Stimulated activated CD8-positive, alpha-beta memory T cell treated with anti-CD3 and anti-CD28 coated beads, Interleukin-12 subunit alpha, Interleukin-12 subunit beta, amount 100 ng/mL, for 24 hours (primary cell): ENCODE measurements around the gene SLC25A21.
"Not testable (repeated sequence)": the region's sequence is repeated elsewhere in the genome, so short reads cannot be mapped to it uniquely, and the experiment has no call there.

ENCODE experiments used
- DNase-seq: peaks from one replicate; pipeline ENCODE4 v3.0.0-alpha.2; 2020; ENCODE audit errors: extremely low read depth

SLC25A21 gene

GRCh38 chr14:37186865-37187264 is 14.5 kb upstream of the SLC25A21 start:
- DNase-seq = no peak

DNA sequence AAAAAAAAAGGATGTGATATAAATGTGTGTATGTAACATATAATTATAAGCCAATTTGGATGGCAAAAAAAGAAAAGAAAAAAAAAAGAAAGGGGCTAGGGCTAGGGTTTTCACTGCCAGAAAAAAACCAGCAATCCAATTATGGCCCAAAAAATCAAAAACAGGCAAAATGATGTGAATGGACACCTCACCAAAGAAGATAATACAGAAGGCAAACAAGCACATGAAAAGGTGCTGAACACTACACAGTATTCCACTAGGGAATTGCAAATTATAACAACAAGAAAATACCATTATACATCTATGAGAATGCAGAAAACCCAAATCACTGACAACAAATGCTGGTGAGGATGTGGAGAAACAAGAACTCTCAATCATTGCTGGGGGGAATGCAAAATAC is 13.3 kb upstream of the SLC25A21 start:
- no peak for DNase-seq

DNA sequence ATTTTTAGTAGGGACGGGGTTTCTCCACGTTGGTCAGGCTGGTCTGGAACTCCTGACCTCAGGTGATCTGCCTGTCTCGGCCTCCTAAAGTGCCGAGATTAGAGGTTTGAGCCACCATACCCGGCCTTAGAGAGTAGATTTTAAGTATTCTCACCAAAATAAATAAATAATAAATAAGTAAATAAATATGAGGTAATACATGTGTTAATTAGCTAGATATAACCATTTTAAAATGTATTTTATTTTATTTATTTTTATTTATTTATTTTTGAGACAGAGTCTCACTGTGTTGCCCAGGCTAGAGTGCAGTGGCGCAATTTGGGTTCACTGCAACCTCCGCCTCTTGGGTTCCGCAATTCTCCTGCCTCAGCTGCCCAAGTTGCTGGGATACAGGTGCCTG is 12.1 kb upstream of the SLC25A21 start:
- not testable (repeated sequence) for DNase-seq

DNA sequence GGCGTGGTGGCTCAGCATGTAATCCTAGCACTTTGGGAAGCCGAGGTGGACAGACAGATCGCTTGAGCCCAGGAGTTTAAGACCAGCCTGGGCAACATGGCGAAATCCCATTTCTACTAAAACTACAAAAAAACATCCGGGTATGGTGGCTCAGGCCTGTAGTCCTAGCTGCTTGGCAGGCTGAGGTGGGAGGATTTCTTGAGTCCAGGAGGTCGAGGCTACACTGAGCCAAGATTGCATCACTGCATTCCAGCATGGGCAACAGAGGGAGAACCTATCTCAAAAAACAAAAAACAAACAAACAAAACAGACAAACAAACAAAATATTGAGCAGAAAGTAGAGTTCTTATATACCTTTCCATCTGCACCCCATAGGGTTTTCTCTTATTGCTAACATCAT is 9.0 kb upstream of the SLC25A21 start:
- no peak for DNase-seq

GRCh38 chr14:37180886-37181285 is 8.5 kb upstream of the SLC25A21 start:
- not testable (repeated sequence) for DNase-seq

DNA sequence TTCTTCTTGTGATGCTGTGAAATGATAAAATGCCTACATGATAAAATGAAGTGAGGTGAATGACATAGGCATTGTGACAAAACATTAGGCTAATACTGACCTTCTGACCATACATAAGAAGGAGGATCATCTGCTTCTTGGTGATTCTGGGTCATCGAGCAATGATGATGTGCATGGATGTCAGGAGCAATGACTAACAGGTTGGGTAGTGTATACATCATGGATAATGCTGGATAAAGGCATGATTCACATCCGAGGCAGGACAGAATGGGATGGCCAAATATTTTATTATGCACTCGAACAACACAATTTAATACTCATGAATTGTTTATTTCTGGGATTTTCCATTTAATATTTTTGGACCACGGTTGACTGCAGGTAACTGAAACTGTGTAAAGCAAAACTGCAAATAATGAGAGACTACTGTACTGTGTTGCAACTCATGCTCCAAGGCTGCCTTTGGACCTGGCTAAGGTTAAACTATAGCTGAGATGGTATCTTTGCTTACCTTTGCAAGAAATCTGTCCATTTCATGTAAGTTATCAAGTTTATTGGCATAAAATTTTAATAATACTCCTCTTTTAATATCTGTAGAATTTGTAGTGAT is 7.6 kb upstream of the SLC25A21 start:
- DNase-seq = no peak

DNA sequence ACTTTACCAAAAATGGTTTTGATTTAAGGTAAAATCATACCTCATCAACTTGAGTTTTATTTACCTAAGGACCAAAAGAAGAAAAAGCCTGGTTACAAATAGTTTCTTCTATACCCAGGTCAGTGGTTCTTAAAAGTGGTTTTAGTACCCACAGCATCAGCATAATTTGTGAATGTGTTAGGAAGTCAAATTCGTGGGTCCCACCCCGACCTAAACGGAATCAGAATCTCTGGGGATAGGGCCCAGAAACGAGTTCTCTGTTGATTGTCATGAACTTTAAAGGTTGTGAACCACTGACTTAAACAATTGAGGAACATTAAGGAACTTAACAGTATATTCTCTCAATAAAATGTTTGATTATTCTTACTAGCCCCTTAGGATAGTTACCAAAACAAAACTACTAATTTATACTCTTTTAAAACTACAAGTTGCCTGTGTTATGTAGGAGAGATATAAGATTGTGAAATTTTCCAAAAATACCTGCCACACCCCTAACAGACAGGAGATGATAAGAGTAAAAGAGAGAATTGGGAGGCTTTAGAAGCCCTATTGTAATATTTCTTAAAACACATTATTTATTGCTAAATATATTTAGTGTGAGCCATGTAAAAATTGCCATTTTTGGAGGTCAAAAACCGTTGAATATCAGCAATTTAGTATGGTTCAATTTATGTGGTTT is 669 bp upstream of the SLC25A21 start:
- no peak for DNase-seq

DNA sequence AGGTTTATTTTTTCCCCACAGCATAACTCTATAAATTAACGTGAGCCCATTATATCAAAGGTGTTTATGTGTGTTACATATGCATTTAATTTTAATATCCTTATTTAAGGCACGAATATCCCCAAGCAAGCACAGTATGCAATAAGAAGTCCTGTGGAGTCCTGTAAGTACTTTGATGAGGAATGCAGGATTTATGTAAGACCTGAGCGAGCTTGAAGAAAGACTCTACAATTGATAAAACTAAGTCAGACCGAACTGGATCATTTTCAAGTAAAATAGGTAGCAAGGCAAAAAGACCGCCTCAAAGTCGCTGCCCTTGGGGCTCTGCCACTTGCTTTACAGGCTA is 755 bp downstream of the SLC25A21 start:
- DNase-seq = no peak

DNA sequence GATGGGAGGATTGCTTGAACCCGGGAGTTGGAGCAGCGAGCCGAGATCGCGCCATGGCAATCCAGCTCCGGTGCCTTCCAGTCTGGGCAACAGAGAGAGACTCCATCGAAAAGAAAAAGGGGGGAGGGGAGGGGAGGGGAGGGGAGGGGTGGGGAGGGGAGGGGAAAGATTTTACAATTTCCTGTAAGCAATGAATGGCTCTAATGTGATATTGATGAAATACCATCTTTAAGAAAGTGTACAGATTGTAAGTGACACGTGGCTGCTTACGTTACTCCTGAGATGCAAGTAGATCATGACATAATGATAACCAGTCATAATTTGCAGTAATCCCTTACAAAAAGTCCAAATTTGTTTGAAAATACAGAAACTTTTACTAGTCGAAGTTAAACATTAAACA is 1.4 kb downstream of the SLC25A21 start:
- DNase-seq = no peak

DNA sequence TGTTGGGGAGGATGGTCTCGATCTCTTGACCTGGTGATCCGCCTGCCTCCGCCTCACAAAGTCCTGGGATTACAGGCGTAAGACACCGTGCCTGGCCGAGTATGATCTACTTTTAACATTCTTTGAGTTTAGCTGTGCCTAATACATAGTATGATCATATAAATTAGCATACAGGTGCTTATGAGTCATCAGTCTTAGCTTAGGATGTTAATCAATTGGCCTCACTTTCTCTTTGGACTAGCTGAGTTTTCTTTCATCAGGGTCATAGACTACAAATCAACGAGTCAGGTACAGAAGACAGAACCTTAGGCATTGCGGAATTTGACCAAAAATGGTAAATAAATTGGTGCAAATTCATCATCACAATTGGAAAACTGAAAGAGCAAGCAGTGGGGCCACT is 2.2 kb downstream of the SLC25A21 start:
- no peak for DNase-seq

DNA sequence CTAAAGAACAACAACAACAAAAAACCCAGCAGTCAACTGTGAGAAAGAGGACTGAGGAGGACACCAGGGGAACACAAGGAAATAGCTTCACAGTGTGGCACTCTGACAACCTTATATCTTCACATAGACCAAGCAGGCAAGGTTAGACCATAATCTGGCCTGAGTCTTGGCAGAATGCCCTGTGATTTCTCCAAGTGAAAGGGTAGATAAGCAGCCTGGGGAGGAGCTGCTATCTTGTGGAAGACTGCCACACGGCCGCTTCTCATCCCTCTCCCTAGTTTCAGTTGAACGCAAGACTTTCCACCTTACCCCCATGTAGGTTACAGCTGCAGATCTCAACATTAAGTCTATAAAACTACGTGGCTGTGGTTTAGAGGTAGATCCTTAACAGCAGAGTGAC is 3.7 kb downstream of the SLC25A21 start:
- DNase-seq = no peak

- DNase-seq = no peak
Observed at GRCh38 chr14:37167151-37168047, 5.0 kb downstream of the SLC25A21 start.

- DNase-seq = no peak
Observed at GRCh38 chr14:37165794-37166193, 6.6 kb downstream of the SLC25A21 start.

GRCh38 chr14:37162307-37162706 is 10.1 kb downstream of the SLC25A21 start:
- not testable (repeated sequence) for DNase-seq

- no peak for DNase-seq
Observed at GRCh38 chr14:37157987-37158386, 14.4 kb downstream of the SLC25A21 start.

DNA sequence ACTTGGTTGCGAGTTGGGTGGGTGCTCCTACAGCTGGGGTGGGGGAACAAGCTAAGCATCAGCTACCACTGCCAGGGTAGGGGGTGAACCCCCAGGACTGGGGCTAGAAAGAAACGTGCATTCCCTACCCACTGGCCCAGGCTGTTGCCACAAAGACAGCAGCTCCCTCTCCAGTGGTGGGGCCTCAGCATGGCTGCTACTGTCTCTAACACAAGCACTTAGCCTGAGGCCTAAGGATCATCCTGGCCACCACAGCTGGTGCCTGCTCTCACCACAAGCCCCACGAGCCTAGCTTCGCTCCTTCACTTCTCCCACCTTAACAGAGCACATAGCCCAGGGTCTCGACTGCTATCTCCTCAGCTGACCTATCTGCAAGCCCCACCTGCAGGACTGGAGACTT is 18.9 kb downstream of the SLC25A21 start:
- DNase-seq = no peak

GRCh38 chr14:37153005-37153404 is 19.4 kb downstream of the SLC25A21 start:
- DNase-seq = no peak

DNA sequence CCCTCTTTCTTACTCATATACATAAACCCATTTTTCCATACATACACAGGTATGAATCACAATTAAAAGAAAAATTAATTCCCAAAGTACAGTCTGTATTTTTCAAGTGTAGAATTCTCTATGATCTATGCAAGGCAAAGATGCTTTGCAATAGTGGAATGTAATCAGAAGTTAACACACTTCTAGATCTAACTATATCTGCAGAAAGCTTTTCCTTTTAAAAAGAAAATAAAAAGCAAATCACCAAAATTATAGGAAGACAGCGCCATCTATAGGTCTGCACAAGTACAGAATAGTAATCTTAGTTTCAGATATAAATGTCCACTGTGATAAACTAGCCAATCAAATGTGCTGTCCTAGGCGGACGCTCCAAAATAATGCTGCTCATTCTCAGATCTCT is 22.0 kb downstream of the SLC25A21 start:
- no peak for DNase-seq

GRCh38 chr14:37147310-37147880 is 25.0 kb downstream of the SLC25A21 start:
- no peak for DNase-seq

GRCh38 chr14:37146438-37146837 is 26.0 kb downstream of the SLC25A21 start:
- not testable (repeated sequence) for DNase-seq

DNA sequence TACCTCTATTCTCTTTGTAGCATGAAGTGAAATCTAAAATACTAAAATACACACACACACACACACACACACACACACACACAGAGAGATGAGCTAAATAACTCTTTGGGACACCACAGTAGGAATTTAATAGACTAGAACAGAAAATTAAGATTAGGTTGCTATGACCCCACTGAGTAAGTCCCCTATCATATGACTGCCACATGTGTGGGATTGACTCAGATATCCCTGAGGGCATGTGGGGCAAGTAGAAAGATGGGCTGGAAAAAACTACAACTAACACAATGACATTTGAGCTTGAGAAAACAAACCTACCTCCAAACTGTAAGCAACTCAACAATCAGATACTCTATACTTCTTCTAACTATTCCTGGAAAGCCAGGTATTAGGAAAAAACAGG is 27.0 kb downstream of the SLC25A21 start:
- DNase-seq = no peak

DNA sequence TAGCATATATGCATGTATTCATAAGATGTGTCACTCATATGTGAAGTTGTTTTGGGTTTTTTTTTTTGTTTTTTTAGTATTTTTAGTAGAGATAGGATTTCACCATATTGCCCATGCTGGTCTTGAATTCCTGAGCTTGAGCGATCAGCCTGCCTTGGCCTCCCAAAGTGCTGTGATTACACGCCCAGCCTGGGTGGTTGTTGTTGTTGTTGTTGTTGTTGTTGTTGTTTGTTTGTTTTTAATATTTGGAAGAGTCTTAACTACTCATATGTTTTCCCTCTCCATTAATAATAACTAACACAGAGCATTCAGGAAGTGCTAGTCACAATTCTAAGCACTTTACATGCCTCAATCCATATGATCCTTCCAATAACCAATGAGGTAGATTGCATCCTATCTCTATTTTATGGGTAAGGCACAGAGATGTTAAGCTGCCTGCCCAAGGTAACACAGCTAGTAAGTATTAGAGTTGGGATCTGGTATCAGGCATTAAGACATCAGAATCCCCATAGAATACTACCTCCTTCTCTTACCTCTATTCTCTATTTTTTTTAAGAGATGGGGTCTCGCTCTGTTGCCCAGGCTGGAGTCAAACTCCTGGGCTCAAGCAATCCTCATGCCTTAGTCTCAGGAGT is 27.6 kb downstream of the SLC25A21 start:
- DNase-seq = no peak
